Fibroblast of lung (primary cell): Measurements from ENCODE around the gene PDZRN4.

Source experiments
- EZH2 ChIP-seq: IDR thresholded peaks from 2 replicates; pipeline ENCODE4 v1.5.1; 2012; ENCODE audit warnings: low read length, control low read depth, mild to moderate bottlenecking; ENCODE audit errors: missing control alignments
- TF ChIP-seq, protein P1 (sequence below), 2 donors: IDR thresholded peaks in 1 of 2; conservative IDR thresholded peaks in 1 of 2; 1 replicate in 1 of 2; 2 replicates in 1 of 2; pipeline ENCODE4 v1.5.1; 2011 to 2012; ENCODE audit warnings: low read length in 2 of 2, control low read depth in 1 of 2, inconsistent platforms in 1 of 2, low read depth in 1 of 2, mild to moderate bottlenecking in 1 of 2

DNA sequence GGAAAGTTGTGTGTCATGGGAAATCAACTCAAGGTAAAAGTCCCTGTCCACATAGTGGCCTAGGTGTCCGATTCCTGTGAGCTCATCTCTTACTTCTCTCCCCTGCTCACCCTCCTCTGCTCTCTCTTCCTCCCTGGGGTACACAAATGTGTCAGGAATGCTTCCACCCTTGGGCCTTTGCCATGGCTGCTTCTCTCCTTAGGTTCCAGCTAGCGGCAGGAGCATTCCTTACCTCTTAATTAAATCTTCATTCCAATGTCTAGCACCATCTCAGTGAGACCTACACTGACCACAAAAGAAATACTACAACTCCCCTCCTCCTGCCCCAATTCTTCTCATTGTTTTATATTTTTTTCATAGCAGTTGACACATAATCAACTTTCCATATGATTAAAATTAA lies 298.6 kb downstream of the PDZRN4 start:
- TF ChIP-seq, protein P1, sequence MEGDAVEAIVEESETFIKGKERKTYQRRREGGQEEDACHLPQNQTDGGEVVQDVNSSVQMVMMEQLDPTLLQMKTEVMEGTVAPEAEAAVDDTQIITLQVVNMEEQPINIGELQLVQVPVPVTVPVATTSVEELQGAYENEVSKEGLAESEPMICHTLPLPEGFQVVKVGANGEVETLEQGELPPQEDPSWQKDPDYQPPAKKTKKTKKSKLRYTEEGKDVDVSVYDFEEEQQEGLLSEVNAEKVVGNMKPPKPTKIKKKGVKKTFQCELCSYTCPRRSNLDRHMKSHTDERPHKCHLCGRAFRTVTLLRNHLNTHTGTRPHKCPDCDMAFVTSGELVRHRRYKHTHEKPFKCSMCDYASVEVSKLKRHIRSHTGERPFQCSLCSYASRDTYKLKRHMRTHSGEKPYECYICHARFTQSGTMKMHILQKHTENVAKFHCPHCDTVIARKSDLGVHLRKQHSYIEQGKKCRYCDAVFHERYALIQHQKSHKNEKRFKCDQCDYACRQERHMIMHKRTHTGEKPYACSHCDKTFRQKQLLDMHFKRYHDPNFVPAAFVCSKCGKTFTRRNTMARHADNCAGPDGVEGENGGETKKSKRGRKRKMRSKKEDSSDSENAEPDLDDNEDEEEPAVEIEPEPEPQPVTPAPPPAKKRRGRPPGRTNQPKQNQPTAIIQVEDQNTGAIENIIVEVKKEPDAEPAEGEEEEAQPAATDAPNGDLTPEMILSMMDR (conservative IDR thresholded peaks at IDR 0.05 in 1 of 2, IDR thresholded peaks at IDR 0.05 in 1 of 2; ENCODE audit: low read depth in 1 of 2, low read length in 2 of 2): no peak
- TF ChIP-seq EZH2: no peak
